ENCODE data around the gene MAP3K10. TPM values are rescaled to one million over a fixed set of nuclear protein-coding genes. Genes with fewer than 3 reads are reported as not detected.

Gene MAP3K10
- polyA plus RNA-seq, 1 of the 3 experiments (the other 2 are of a cell fraction), result 10.7 TPM

DNA sequence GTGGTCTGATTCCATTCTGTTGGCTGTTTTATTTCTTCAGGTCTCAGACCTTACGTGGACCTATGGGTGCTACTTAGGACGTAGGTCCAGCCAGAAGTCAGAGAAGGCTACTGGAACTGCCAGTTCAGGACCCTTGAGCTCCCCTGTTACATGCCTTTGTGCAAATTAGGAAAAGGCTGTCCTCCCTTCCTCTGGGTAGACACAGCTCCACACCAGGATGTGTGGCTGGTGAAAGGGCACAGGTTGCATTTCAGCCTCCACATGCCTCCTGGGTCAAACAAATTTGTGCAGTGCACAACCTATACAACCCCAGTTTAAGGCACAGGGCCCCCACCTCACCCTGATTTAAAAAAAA lies 43.9 kb upstream of the MAP3K10 start:
- H2AFZ ChIP-seq (ENCODE audit: low read depth), result 0 out of 2 replicates have a peak overlapping the region, but pooled peaks have one; percentile 75
- H3K4me3 ChIP-seq (ENCODE audit: low read depth in 2 of 2, low read length in 1 of 2), result no peak overlapping the region

More for the DNA sequence above, 43.9 kb upstream of the MAP3K10 start:
- Histone ChIP-seq H3K79me2 (ENCODE audit: insufficient read depth) (no peaks in the 10 kb centered on the region), H4K20me1 (ENCODE audit: insufficient read depth) (no peaks in the 10 kb centered on the region), H3K9me3 (no peaks in the 10 kb centered on the region), H3K4me2 (peak overlapping the region; percentile 70; the same call in 1 of the 2 replicates), H3K27ac (ENCODE audit: low read depth in 2 of 2, low read length in 1 of 2) (no peak overlapping the region), H3F3A (replicated peaks; ENCODE audit: insufficient read depth) (no peaks in the 10 kb centered on the region), H3K36me3 (replicated peaks in 1 of 2; ENCODE audit: control insufficient read depth in 1 of 2, insufficient read depth in 2 of 2, low read length in 1 of 2) (no peaks in the 10 kb centered on the region), H3K27me3 (ENCODE audit: insufficient read depth) (no peaks in the 10 kb centered on the region), H3K9me2 (no peaks in the 10 kb centered on the region), H3K9ac (no peak overlapping the region), H3K4me1 (ENCODE audit: control insufficient read depth in 1 of 2, insufficient read depth in 2 of 2, low read depth in 1 of 2, low read length in 1 of 2) (peaks cover 0 to 4% of the 10 kb centered on the region in 2 experiments; a peak in 1 of 4 replicates)
- POLR2A ChIA-PET, result interaction anchor here (0.7 kb wide), 1 partner anchor 45 kb away, joined by 3 read pairs; no protein-coding TSS in a partner anchor
- TF ChIP-seq SIN3A (IDR thresholded peaks at IDR 0.05; ENCODE audit: borderline replicate concordance, low read depth, low read length) (no peak), TAF1 (IDR thresholded peaks at IDR 0.05; ENCODE audit: borderline replicate concordance, low read depth, low read length) (no peak), USF2 (IDR thresholded peaks at IDR 0.05; ENCODE audit: borderline replicate concordance, low read depth, low read length) (no peak), EP300 (IDR thresholded peaks at IDR 0.05; ENCODE audit: borderline replicate concordance in 1 of 2, low read depth in 1 of 2, low read length in 1 of 2) (no peak), NFIC (IDR thresholded peaks at IDR 0.05; ENCODE audit: borderline replicate concordance) (no peak), FOSL2 (IDR thresholded peaks at IDR 0.05; ENCODE audit: borderline replicate concordance, low read depth) (no peak), GABPA (IDR thresholded peaks at IDR 0.05; ENCODE audit: low read depth) (no peak), MEF2A (IDR thresholded peaks at IDR 0.05; ENCODE audit: borderline replicate concordance, low read depth) (no peak), POLR2AphosphoS5 (IDR thresholded peaks at IDR 0.05; ENCODE audit: low read depth, low read length) (no peak), ELF1 (IDR thresholded peaks at IDR 0.05) (no peak), YY1 (IDR thresholded peaks at IDR 0.05; ENCODE audit: low read depth) (no peak), TCF12 (IDR thresholded peaks at IDR 0.05) (no peak), GATA2 (CRISPR knock-in tag; IDR thresholded peaks at IDR 0.05) (no peak), RAD21 (IDR thresholded peaks at IDR 0.05; ENCODE audit: low read length) (no peak), SMC3 (IDR thresholded peaks at IDR 0.05; ENCODE audit: low read depth, low read length) (no peak), NRF1 (IDR thresholded peaks at IDR 0.05; ENCODE audit: low read depth, low read length) (no peak), CHD2 (IDR thresholded peaks at IDR 0.05; ENCODE audit: low read length, partially characterized antibody) (no peak)
- TF ChIP-seq, protein P1, sequence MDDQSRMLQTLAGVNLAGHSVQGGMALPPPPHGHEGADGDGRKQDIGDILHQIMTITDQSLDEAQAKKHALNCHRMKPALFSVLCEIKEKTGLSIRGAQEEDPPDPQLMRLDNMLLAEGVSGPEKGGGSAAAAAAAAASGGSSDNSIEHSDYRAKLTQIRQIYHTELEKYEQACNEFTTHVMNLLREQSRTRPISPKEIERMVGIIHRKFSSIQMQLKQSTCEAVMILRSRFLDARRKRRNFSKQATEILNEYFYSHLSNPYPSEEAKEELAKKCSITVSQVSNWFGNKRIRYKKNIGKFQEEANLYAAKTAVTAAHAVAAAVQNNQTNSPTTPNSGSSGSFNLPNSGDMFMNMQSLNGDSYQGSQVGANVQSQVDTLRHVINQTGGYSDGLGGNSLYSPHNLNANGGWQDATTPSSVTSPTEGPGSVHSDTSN (IDR thresholded peaks at IDR 0.05), result no peak
- TF ChIP-seq, protein P2, sequence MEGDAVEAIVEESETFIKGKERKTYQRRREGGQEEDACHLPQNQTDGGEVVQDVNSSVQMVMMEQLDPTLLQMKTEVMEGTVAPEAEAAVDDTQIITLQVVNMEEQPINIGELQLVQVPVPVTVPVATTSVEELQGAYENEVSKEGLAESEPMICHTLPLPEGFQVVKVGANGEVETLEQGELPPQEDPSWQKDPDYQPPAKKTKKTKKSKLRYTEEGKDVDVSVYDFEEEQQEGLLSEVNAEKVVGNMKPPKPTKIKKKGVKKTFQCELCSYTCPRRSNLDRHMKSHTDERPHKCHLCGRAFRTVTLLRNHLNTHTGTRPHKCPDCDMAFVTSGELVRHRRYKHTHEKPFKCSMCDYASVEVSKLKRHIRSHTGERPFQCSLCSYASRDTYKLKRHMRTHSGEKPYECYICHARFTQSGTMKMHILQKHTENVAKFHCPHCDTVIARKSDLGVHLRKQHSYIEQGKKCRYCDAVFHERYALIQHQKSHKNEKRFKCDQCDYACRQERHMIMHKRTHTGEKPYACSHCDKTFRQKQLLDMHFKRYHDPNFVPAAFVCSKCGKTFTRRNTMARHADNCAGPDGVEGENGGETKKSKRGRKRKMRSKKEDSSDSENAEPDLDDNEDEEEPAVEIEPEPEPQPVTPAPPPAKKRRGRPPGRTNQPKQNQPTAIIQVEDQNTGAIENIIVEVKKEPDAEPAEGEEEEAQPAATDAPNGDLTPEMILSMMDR (IDR thresholded peaks at IDR 0.05), result no peak
- CTCF ChIA-PET, result interaction anchor here (1.2 to 1.3 kb wide), 2 partner anchors 11 to 70 kb away, joined by 3 read pairs; no protein-coding TSS in a partner anchor
- 66% methylated on average over 2 of the region's 2 CpGs for WGBS (ENCODE audit: low lambda C conversion rate)
- DNase-seq, result no peak

Measured in SK-N-SH (cell line).